Glutamatergic neuron (in vitro differentiated cells): Measurements from ENCODE around the gene KCNN3. TPM values are rescaled to one million over a fixed set of nuclear protein-coding genes. Genes with fewer than 3 reads are reported as not detected.

Experiments
- DNase-seq: peaks from one replicate; pipeline ENCODE4 v3.0.0; 2022
- H3K27ac Mint-ChIP-seq: one replicate; pipeline ENCODE4 v1.8.0; 2020; ENCODE audit warnings: mild to moderate bottlenecking, mixed read lengths, inconsistent platforms; ENCODE audit not compliant: unreplicated experiment
- H3K27me3 Mint-ChIP-seq: one replicate; pipeline ENCODE4 v1.8.0; 2020; ENCODE audit warnings: mild to moderate bottlenecking, moderate library complexity, mixed read lengths, inconsistent platforms; ENCODE audit not compliant: unreplicated experiment
- H3K36me3 Mint-ChIP-seq: one replicate; pipeline ENCODE4 v1.8.0; 2020; ENCODE audit warnings: mild to moderate bottlenecking, mixed read lengths, inconsistent platforms; ENCODE audit not compliant: unreplicated experiment
- H3K4me1 Mint-ChIP-seq: one replicate; pipeline ENCODE4 v1.8.0; 2020; ENCODE audit warnings: mild to moderate bottlenecking, low read depth, mixed read lengths, inconsistent platforms; ENCODE audit not compliant: unreplicated experiment
- H3K4me3 Mint-ChIP-seq: one replicate; pipeline ENCODE4 v1.8.0; 2020; ENCODE audit warnings: mild to moderate bottlenecking, mixed read lengths, inconsistent platforms; ENCODE audit not compliant: unreplicated experiment
- H3K9me3 Mint-ChIP-seq: one replicate; pipeline ENCODE4 v1.8.0; 2020; ENCODE audit warnings: mild to moderate bottlenecking, moderate library complexity, mixed read lengths, inconsistent platforms; ENCODE audit not compliant: unreplicated experiment
- CTCF ChIP-seq: fragments of 200-600 bp; sonication (generic); IDR thresholded peaks from one replicate; pipeline ENCODE4 v1.5.0; 2021; ENCODE audit not compliant: partially characterized antibody, unreplicated experiment
- total RNA-seq: library from RNA; stranded (reverse); fragmentation: NEBNext Ultra II Directional; extraction: Animal tissue kit (Norgen Biotek cat#: 25700); gene quantifications from one replicate; pipeline ENCODE4 v1.2.1, GENCODE V29; 2021; ENCODE audit not compliant: unreplicated experiment

The KCNN3 gene
- total RNA-seq, 1 donor from 2014 or later: 3.8 TPM

GRCh38 chr1:154696456-154696855 lies 173.6 kb downstream of the KCNN3 start:
- Mint-ChIP-seq H3K36me3 (no peaks in the 10 kb centered on the region), H3K27me3 (peaks cover 3% of the 10 kb centered on the region), H3K27ac (no peak overlapping the region), H3K9me3 (peaks cover 4% of the 10 kb centered on the region), H3K4me3 (no peak overlapping the region), H3K4me1 (peaks cover 9% of the 10 kb centered on the region)
- DNase-seq: no peak
- no peak for TF ChIP-seq CTCF

GRCh38 chr1:154695985-154696384 lies 174.1 kb downstream of the KCNN3 start:
- Mint-ChIP-seq H3K9me3 (peaks cover 4% of the 10 kb centered on the region), H3K36me3 (no peaks in the 10 kb centered on the region), H3K27me3 (peaks cover 3% of the 10 kb centered on the region), H3K4me1 (peaks cover 9% of the 10 kb centered on the region), H3K27ac (no peak overlapping the region), H3K4me3 (no peak overlapping the region)
- peak; percentile 21 for TF ChIP-seq CTCF
- no peak for DNase-seq

GRCh38 chr1:154694995-154695394 lies 175.1 kb downstream of the KCNN3 start:
- no peak for DNase-seq
- Mint-ChIP-seq H3K36me3 (no peaks in the 10 kb centered on the region), H3K27me3 (peaks cover 3% of the 10 kb centered on the region), H3K9me3 (peaks cover 4% of the 10 kb centered on the region), H3K27ac (no peak overlapping the region), H3K4me3 (no peak overlapping the region), H3K4me1 (peaks cover 9% of the 10 kb centered on the region)
- TF ChIP-seq CTCF: no peak

- H3K27ac Mint-ChIP-seq: no peak overlapping the region
- H3K4me3 Mint-ChIP-seq: no peak overlapping the region
- H3K4me1 Mint-ChIP-seq: peaks cover 2% of the 10 kb centered on the region
- no peak for DNase-seq
- no peaks in the 10 kb centered on the region for H3K36me3 Mint-ChIP-seq
- H3K27me3 Mint-ChIP-seq: no peaks in the 10 kb centered on the region
- H3K9me3 Mint-ChIP-seq: no peaks in the 10 kb centered on the region
- TF ChIP-seq CTCF: no peak
Observed at GRCh38 chr1:154689083-154689482, 181.0 kb downstream of the KCNN3 start.

- Mint-ChIP-seq H3K27me3 (peaks cover 2% of the 10 kb centered on the region), H3K36me3 (no peaks in the 10 kb centered on the region), H3K4me1 (peaks cover 2% of the 10 kb centered on the region), H3K4me3 (no peak overlapping the region), H3K9me3 (no peaks in the 10 kb centered on the region), H3K27ac (no peak overlapping the region)
- DNase-seq: no peak
- TF ChIP-seq CTCF: no peak
Observed at GRCh38 chr1:154686507-154686906, 183.6 kb downstream of the KCNN3 start.
